Measurements from ENCODE around the gene VPS8. TPM values are rescaled to one million over a fixed set of nuclear protein-coding genes. Genes with fewer than 3 reads are reported as not detected.
A peak's percentile ranks its signal among the peaks of the same experiment; 100 is the strongest.

The VPS8 gene
- total and polyA plus RNA-seq, 9 of the 15 experiments (the other 6 are each of a cell fraction or from before 2014, with no cell fraction given): 7.2 to 41.0 (median 28.3) TPM

GRCh38 chr3:184911570-184911969 lies 99.6 kb downstream of the VPS8 start (continued):
- TF ChIP-seq ZNF696 (CRISPR knock-in tag; conservative IDR thresholded peaks at IDR 0.05) (no peak), EHMT2 (IDR thresholded peaks at IDR 0.05) (no peak), SOX6 (IDR thresholded peaks at IDR 0.05) (peak; percentile 88), ZHX1 (conservative IDR thresholded peaks at IDR 0.05; ENCODE audit: low read length) (no peak), HMBOX1 (IDR thresholded peaks at IDR 0.05) (peak; percentile 85), CBX8 (IDR thresholded peaks at IDR 0.05; ENCODE audit: borderline replicate concordance, extremely low read depth, low read depth, low read length, poor library complexity, severe bottlenecking) (no peak), CCNT2 (IDR thresholded peaks at IDR 0.05; ENCODE audit: borderline replicate concordance, extremely low read depth, insufficient read length, low read depth, low read length) (peak; percentile 62), ZNF444 (CRISPR knock-in tag; IDR thresholded peaks at IDR 0.05) (no peak), AFF1 (IDR thresholded peaks at IDR 0.05; ENCODE audit: low read depth in 1 of 2, partially characterized antibody in 2 of 2) (peak in 1 of 2 experiments; percentile 29), PRPF4 (IDR thresholded peaks at IDR 0.05; ENCODE audit: insufficient read depth, low read depth, low read length, poor library complexity, severe bottlenecking) (no peak), ZNF174 (CRISPR knock-in tag; IDR thresholded peaks at IDR 0.05) (no peak), SMARCE1 (IDR thresholded peaks at IDR 0.05) (peak; percentile 75; the same call in 1 of the 2 replicates), FOXJ3 (CRISPR knock-in tag; IDR thresholded peaks at IDR 0.05) (no peak), U2AF2 (optimal IDR thresholded peaks at IDR 0.05; ENCODE audit: low read depth, low read length) (no peak), AFF4 (CRISPR knock-in tag; IDR thresholded peaks at IDR 0.05) (no peak), DMBX1 (CRISPR knock-in tag; IDR thresholded peaks at IDR 0.05; ENCODE audit: borderline replicate concordance) (0 out of 2 replicates have a peak, but pooled peaks have one; percentile 22)

All from K562 (cell line).